Endothelial cell of umbilical vein (primary cell): ENCODE data around the gene CNNM4. TPM values are rescaled to one million over a fixed set of nuclear protein-coding genes. Genes with fewer than 3 reads are reported as not detected.

ENCODE experiments used
- BruUV-seq: library from RNA; stranded (reverse); fragments of 400-500 nt; replicated peaks from 2 replicates; lab custom pipeline; 2021; lab: Mats Ljungman, UMichigan
- CTCF ChIA-PET: fragments of 300-600, 350-600 bp; sonication (Branson Sonifier 250); formaldehyde crosslinking; loops from one replicate; lab custom pipeline; 2021; ENCODE audit warnings: antibody characterized with exemption, inconsistent platforms; lab: Charles Lee
- POLR2A ChIA-PET: fragments of 300-600, 350-600 bp; sonication (Branson Sonifier 250); formaldehyde crosslinking; loops from one replicate; lab custom pipeline; 2021; ENCODE audit warnings: antibody characterized with exemption, inconsistent platforms; lab: Charles Lee
- DNase-seq: peaks from one replicate; pipeline ENCODE4 v3.0.0-alpha.2; 2011; ENCODE audit warnings: low read depth, low spot score
- FAIRE-seq: peaks from 2 replicates; lab custom pipeline; 2011; peaks lifted over from hg19 to GRCh38; lab: Jason Lieb, UNC
- H2AFZ ChIP-seq: 2 replicates; pipeline ENCODE4 v1.6.0; 2012; ENCODE audit warnings: low read depth, low read length, control low read depth, inconsistent platforms
- H3K27ac ChIP-seq: 2 replicates; pipeline ENCODE4 v1.5.1; 2011; ENCODE audit warnings: low read depth, mild to moderate bottlenecking, control low read depth, low read length, moderate library complexity; ENCODE audit not compliant: insufficient read depth
- H3K27me3 ChIP-seq, 2 experiments: 2 replicates each; pipeline versions ENCODE4 v1.6.0 to v1.6.1; 2011; ENCODE audit warnings: low read length in 2 of 2, mixed read lengths in 1 of 2; ENCODE audit not compliant: control insufficient read depth in 2 of 2, insufficient read depth in 2 of 2
- H3K36me3 ChIP-seq, 2 experiments: 2 replicates in 1 of 2; 3 replicates in 1 of 2; pipeline ENCODE4 v1.5.1; 2011; ENCODE audit warnings: low read length in 2 of 2, mild to moderate bottlenecking in 1 of 2, moderate library complexity in 1 of 2; ENCODE audit not compliant: control insufficient read depth in 2 of 2, insufficient read depth in 2 of 2; ENCODE audit errors: extremely low read depth in 1 of 2
- H3K4me1 ChIP-seq: 3 replicates; pipeline ENCODE4 v1.5.1; 2011; ENCODE audit warnings: mild to moderate bottlenecking, low read length; ENCODE audit not compliant: control insufficient read depth, insufficient read depth; ENCODE audit errors: extremely low read depth
- H3K4me2 ChIP-seq: 2 replicates; pipeline ENCODE4 v1.6.1; 2011; ENCODE audit warnings: low read length, control low read depth, mixed read lengths; ENCODE audit not compliant: insufficient read depth
- H3K4me3 ChIP-seq, 3 experiments: fragments of 200-600 bp in 1 of 3; sonication (generic), shearing (Covaris generic) in 1 of 3; replicated peaks in 1 of 3; 2 replicates each; pipeline ENCODE4 v1.5.1; 2011 to 2016; ENCODE audit warnings: control low read depth in 3 of 3, low read length in 3 of 3, mild to moderate bottlenecking in 2 of 3, inconsistent platforms in 1 of 3, low read depth in 1 of 3, moderate library complexity in 1 of 3; ENCODE audit not compliant: insufficient read depth in 1 of 3
- H3K79me2 ChIP-seq: 2 replicates; pipeline ENCODE4 v1.6.0; 2012; ENCODE audit warnings: low read length, inconsistent platforms; ENCODE audit not compliant: control insufficient read depth, insufficient read depth
- H3K9ac ChIP-seq: replicated peaks from 2 replicates; pipeline ENCODE3; 2011; ENCODE audit warnings: low read length, control low read depth; ENCODE audit not compliant: insufficient read depth; ENCODE audit errors: extremely low read depth
- H3K9me1 ChIP-seq: replicated peaks from 3 replicates; pipeline ENCODE4 v1.6.0; 2011; ENCODE audit warnings: mild to moderate bottlenecking, low read length; ENCODE audit not compliant: control insufficient read depth, insufficient read depth; ENCODE audit errors: extremely low read depth
- H3K9me3 ChIP-seq: replicated peaks from 2 replicates; pipeline ENCODE4 v1.5.1; 2012; ENCODE audit warnings: low read length, inconsistent platforms; ENCODE audit not compliant: control insufficient read depth, insufficient read depth
- H4K20me1 ChIP-seq: replicated peaks from 2 replicates; pipeline ENCODE3; 2011; ENCODE audit warnings: mild to moderate bottlenecking, low read length; ENCODE audit not compliant: control insufficient read depth, insufficient read depth; ENCODE audit errors: extremely low read depth
- FOS ChIP-seq: IDR thresholded peaks from 2 replicates; pipeline ENCODE4 v1.6.1; 2011; ENCODE audit warnings: mild to moderate bottlenecking, low read length, moderate library complexity, borderline replicate concordance; ENCODE audit not compliant: insufficient read depth
- JUN ChIP-seq: IDR thresholded peaks from 2 replicates; pipeline ENCODE4 v1.6.1; 2011; ENCODE audit warnings: borderline replicate concordance, low read depth; ENCODE audit not compliant: insufficient read length, insufficient read depth
- MAX ChIP-seq: IDR thresholded peaks from 2 replicates; pipeline ENCODE4 v1.6.1; 2011; ENCODE audit not compliant: insufficient read depth, insufficient read length
- MYC ChIP-seq: IDR thresholded peaks from one replicate; pipeline ENCODE4 v1.6.1; 2011; ENCODE audit warnings: mild to moderate bottlenecking, low read depth, low read length
- POLR2AphosphoS5 ChIP-seq: IDR thresholded peaks from 2 replicates; pipeline ENCODE4 v1.6.1; 2012; ENCODE audit warnings: low read depth, mild to moderate bottlenecking, control low read depth, low read length, moderate library complexity; ENCODE audit not compliant: insufficient read depth
- dilution Hi-C: fragments of 300-500 bp; cut with MboI; formaldehyde crosslinking; loops from one replicate; pipeline ENCODE4 v1.15.0; 2019; ENCODE audit warnings: low sequenced_read_pairs; ENCODE audit not compliant: extremely low pct_ligation_motif_present
- intact Hi-C: fragments of 100-400 bp; cut with micrococcal nuclease; formaldehyde crosslinking; loops from one replicate; pipeline ENCODE4 v1.10.0; 2022
- polyA plus RNA-seq, 4 experiments: library from polyadenylated mRNA; depleted of rRNA in 3 of 4; stranded (reverse) in 3 of 4; unstranded in 1 of 4; fragments of >200 nt; gene quantifications; 2 replicates each; pipeline versions ENCODE4 v1.2.1 to v1.2.3, GENCODE V29; 2011 to 2012; ENCODE audit warnings: missing spikeins in 1 of 4
- total RNA-seq: library from RNA; stranded (reverse); gene quantifications from 2 replicates; pipeline ENCODE4 v1.2.3, GENCODE V29; 2021
- TF ChIP-seq, protein P1 (sequence below), 2 donors: IDR thresholded peaks; 1 replicate in 1 of 2; 2 replicates in 1 of 2; pipeline ENCODE4 v1.5.1; 2011; ENCODE audit warnings: low read length in 2 of 2, mild to moderate bottlenecking in 2 of 2, moderate library complexity in 2 of 2, control low read depth in 1 of 2, inconsistent platforms in 1 of 2, low read depth in 1 of 2; ENCODE audit not compliant: insufficient read depth in 1 of 2; ENCODE audit errors: extremely low read depth in 1 of 2

CNNM4 gene
- total and polyA plus RNA-seq, 2 donors (not counting 3 experiments of a cell fraction or from before 2014, with no cell fraction given), result 4.7 to 5.3 TPM

DNA sequence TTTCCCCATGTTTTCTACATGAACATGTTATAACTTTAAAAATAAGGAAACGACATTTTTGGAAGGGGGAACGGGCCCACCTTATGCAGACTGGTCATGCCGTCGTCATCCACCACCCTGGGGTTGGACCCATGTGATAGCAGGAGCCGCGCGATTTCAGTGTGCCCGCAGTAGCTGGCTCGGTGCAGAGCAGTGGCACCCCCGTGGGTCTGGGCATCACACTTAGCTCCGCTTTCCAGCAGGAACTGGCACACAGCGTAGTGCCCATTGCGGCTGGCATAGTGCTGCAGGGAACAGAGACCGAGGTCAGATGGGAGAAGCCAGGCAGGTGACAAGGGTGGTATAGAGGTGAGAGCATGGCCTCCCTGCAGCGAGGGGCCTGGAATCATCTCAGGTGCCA, 92.6 kb downstream of the CNNM4 start:
- Histone ChIP-seq H3K9me1 (no peaks in the 10 kb centered on the region), H3K27me3 (no peaks in the 10 kb centered on the region), H3K79me2 (peaks cover 3% of the 10 kb centered on the region), H3K4me2 (no peak overlapping the region), H3K36me3 (peaks cover 0 to 11% of the 10 kb centered on the region in 2 experiments), H3K4me1 (peaks cover 9% of the 10 kb centered on the region), H4K20me1 (no peaks in the 10 kb centered on the region), H3K27ac (no peak overlapping the region), H3K9ac (no peak overlapping the region), H3K9me3 (no peaks in the 10 kb centered on the region), H2AFZ (no peak overlapping the region), H3K4me3 (no peak overlapping the region)
- no TSS peak for BruUV-seq
- CTCF ChIA-PET, result interaction anchor here (1.6 kb wide), 1 partner anchor 97 kb away, joined by 4 read pairs; no protein-coding TSS in a partner anchor
- TF ChIP-seq, protein P1, sequence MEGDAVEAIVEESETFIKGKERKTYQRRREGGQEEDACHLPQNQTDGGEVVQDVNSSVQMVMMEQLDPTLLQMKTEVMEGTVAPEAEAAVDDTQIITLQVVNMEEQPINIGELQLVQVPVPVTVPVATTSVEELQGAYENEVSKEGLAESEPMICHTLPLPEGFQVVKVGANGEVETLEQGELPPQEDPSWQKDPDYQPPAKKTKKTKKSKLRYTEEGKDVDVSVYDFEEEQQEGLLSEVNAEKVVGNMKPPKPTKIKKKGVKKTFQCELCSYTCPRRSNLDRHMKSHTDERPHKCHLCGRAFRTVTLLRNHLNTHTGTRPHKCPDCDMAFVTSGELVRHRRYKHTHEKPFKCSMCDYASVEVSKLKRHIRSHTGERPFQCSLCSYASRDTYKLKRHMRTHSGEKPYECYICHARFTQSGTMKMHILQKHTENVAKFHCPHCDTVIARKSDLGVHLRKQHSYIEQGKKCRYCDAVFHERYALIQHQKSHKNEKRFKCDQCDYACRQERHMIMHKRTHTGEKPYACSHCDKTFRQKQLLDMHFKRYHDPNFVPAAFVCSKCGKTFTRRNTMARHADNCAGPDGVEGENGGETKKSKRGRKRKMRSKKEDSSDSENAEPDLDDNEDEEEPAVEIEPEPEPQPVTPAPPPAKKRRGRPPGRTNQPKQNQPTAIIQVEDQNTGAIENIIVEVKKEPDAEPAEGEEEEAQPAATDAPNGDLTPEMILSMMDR (IDR thresholded peaks at IDR 0.05; ENCODE audit: extremely low read depth in 1 of 2, insufficient read depth in 1 of 2, low read depth in 1 of 2, low read length in 2 of 2), result no peak
- TF ChIP-seq MAX (no peak), JUN (no peak), MYC (no peak), FOS (no peak), POLR2AphosphoS5 (no peak)
- FAIRE-seq (no peak), DNase-seq (no peak)
- POLR2A ChIA-PET, result no interaction called here
- intact Hi-C loops, result no loop called here
- dilution Hi-C loops, result no loop called here
